Measurements from ENCODE around the gene TTBK2. TPM values are rescaled to one million over a fixed set of nuclear protein-coding genes. Genes with fewer than 3 reads are reported as not detected.

TTBK2 gene
- polyA plus RNA-seq, 1 donor from 2014 or later, result 15.2 TPM

DNA sequence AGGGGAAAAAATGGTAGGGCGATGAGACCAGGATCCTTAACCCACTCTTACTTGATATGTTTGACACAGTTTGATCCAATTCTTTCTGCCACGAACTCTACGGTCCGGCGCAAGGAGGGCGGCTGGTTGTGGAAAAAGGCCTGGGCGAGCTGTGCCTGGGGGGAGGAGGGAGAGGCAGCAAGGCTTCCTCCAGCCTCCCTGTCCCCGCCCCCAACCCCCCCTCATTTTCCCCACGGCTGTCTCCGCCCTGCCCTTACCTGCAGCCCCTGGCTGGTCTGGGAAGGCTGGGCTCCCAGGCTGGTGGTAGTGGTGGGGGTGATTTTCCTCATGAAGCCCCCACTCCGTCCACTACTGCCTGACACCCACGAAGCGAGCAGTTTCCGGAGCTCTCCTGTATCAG is 191.6 kb downstream of the TTBK2 start:
- Histone ChIP-seq H3K4me3 (ENCODE audit: low read length) (no peak overlapping the region), H3K79me2 (replicated peaks; ENCODE audit: insufficient read depth, low read length) (no peaks in the 10 kb centered on the region), H3K36me3 (ENCODE audit: insufficient read depth, low read length) (peaks cover 4% of the 10 kb centered on the region), H3K27ac (ENCODE audit: low read length) (no peak overlapping the region), H3K27me3 (ENCODE audit: insufficient read depth, low read depth, low read length) (no peaks in the 10 kb centered on the region), H3K4me2 (ENCODE audit: low read length) (no peak overlapping the region), H3K9me3 (ENCODE audit: low read length) (no peaks in the 10 kb centered on the region), H3F3A (ENCODE audit: insufficient read depth, low read length, poor library complexity, severe bottlenecking) (no peaks in the 10 kb centered on the region), H3K9me2 (ENCODE audit: insufficient read depth, low read length) (no peaks in the 10 kb centered on the region), H3K9ac (ENCODE audit: low read length) (no peak overlapping the region), H2AFZ (ENCODE audit: low read depth, low read length) (no peak overlapping the region), H4K20me1 (ENCODE audit: insufficient read depth) (no peaks in the 10 kb centered on the region)
- TF ChIP-seq TAF1 (IDR thresholded peaks at IDR 0.05; ENCODE audit: low read depth) (no peak), EZH2 (IDR thresholded peaks at IDR 0.05; ENCODE audit: borderline replicate concordance, insufficient read depth, low read length, poor library complexity, severe bottlenecking) (no peak), CTCF (IDR thresholded peaks at IDR 0.05; ENCODE audit: poor library complexity, severe bottlenecking) (no peak), RAD21 (conservative IDR thresholded peaks at IDR 0.05) (no peak), MXI1 (conservative IDR thresholded peaks at IDR 0.05; ENCODE audit: poor library complexity, severe bottlenecking) (no peak), SMC3 (conservative IDR thresholded peaks at IDR 0.05; ENCODE audit: poor library complexity) (no peak), POLR2AphosphoS5 (IDR thresholded peaks at IDR 0.05) (no peak), EP300 (conservative IDR thresholded peaks at IDR 0.05; ENCODE audit: poor library complexity, severe bottlenecking) (no peak)
- TF ChIP-seq, protein P1, sequence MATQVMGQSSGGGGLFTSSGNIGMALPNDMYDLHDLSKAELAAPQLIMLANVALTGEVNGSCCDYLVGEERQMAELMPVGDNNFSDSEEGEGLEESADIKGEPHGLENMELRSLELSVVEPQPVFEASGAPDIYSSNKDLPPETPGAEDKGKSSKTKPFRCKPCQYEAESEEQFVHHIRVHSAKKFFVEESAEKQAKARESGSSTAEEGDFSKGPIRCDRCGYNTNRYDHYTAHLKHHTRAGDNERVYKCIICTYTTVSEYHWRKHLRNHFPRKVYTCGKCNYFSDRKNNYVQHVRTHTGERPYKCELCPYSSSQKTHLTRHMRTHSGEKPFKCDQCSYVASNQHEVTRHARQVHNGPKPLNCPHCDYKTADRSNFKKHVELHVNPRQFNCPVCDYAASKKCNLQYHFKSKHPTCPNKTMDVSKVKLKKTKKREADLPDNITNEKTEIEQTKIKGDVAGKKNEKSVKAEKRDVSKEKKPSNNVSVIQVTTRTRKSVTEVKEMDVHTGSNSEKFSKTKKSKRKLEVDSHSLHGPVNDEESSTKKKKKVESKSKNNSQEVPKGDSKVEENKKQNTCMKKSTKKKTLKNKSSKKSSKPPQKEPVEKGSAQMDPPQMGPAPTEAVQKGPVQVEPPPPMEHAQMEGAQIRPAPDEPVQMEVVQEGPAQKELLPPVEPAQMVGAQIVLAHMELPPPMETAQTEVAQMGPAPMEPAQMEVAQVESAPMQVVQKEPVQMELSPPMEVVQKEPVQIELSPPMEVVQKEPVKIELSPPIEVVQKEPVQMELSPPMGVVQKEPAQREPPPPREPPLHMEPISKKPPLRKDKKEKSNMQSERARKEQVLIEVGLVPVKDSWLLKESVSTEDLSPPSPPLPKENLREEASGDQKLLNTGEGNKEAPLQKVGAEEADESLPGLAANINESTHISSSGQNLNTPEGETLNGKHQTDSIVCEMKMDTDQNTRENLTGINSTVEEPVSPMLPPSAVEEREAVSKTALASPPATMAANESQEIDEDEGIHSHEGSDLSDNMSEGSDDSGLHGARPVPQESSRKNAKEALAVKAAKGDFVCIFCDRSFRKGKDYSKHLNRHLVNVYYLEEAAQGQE (IDR thresholded peaks at IDR 0.05; ENCODE audit: borderline replicate concordance), result no peak

DNA sequence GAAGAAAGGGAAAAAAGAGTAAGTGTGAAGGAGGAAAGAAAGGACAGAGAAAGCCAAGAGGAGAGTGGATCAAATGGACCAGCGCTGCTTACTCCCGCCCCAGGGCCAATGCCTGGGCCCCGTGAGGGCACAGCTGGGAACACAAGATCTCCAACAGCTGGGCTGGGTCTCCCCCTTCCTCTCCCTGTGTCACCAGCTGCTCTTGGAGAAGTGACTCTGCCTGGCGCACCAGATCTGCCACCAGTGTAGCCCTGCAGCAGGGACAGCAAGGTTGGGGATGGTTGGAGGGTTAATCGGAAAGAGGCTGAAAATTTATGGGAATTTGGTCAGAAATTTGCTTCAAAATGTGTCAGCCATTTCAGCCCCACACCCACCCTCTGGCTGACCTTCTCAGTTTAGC is 192.0 kb downstream of the TTBK2 start:
- Histone ChIP-seq H3K9me3 (ENCODE audit: low read length) (no peaks in the 10 kb centered on the region), H3K4me2 (ENCODE audit: low read length) (no peak overlapping the region), H4K20me1 (ENCODE audit: insufficient read depth) (no peaks in the 10 kb centered on the region), H3K79me2 (replicated peaks; ENCODE audit: insufficient read depth, low read length) (no peaks in the 10 kb centered on the region), H3K4me3 (ENCODE audit: low read length) (no peak overlapping the region), H3K27me3 (ENCODE audit: insufficient read depth, low read depth, low read length) (no peaks in the 10 kb centered on the region), H3K9me2 (ENCODE audit: insufficient read depth, low read length) (no peaks in the 10 kb centered on the region), H3F3A (ENCODE audit: insufficient read depth, low read length, poor library complexity, severe bottlenecking) (no peaks in the 10 kb centered on the region), H3K9ac (ENCODE audit: low read length) (no peak overlapping the region), H2AFZ (ENCODE audit: low read depth, low read length) (no peak overlapping the region), H3K36me3 (ENCODE audit: insufficient read depth, low read length) (peaks cover 5% of the 10 kb centered on the region), H3K27ac (ENCODE audit: low read length) (no peak overlapping the region)
- TF ChIP-seq POLR2AphosphoS5 (IDR thresholded peaks at IDR 0.05) (no peak), MXI1 (conservative IDR thresholded peaks at IDR 0.05; ENCODE audit: poor library complexity, severe bottlenecking) (no peak), EZH2 (IDR thresholded peaks at IDR 0.05; ENCODE audit: borderline replicate concordance, insufficient read depth, low read length, poor library complexity, severe bottlenecking) (no peak), SMC3 (conservative IDR thresholded peaks at IDR 0.05; ENCODE audit: poor library complexity) (no peak), RAD21 (conservative IDR thresholded peaks at IDR 0.05) (no peak), EP300 (conservative IDR thresholded peaks at IDR 0.05; ENCODE audit: poor library complexity, severe bottlenecking) (no peak), CTCF (IDR thresholded peaks at IDR 0.05; ENCODE audit: poor library complexity, severe bottlenecking) (no peak), TAF1 (IDR thresholded peaks at IDR 0.05; ENCODE audit: low read depth) (no peak)
- TF ChIP-seq, protein P1 (IDR thresholded peaks at IDR 0.05; ENCODE audit: borderline replicate concordance), result no peak
